Trophoblast cell (in vitro differentiated cells and primary cell): Measurements from ENCODE around the gene CRYBG2.
A peak's percentile ranks its signal among the peaks of the same experiment; 100 is the strongest.

Source experiments
- DNase-seq, 2 donors: peaks; one replicate each; pipeline ENCODE4 v3.0.0-alpha.2; 2016
- H2AFZ ChIP-seq: 2 replicates; pipeline ENCODE4 v1.6.1; 2013; ENCODE audit warnings: low read length, moderate library complexity, mild to moderate bottlenecking; ENCODE audit not compliant: insufficient read depth, poor library complexity
- H2AK5ac ChIP-seq: 2 replicates; pipeline ENCODE4 v1.6.1; 2013; ENCODE audit warnings: mild to moderate bottlenecking, low read length
- H2BK120ac ChIP-seq: 2 replicates; pipeline ENCODE4 v1.6.1; 2013; ENCODE audit warnings: low read length, mild to moderate bottlenecking, moderate library complexity; ENCODE audit not compliant: insufficient read depth, poor library complexity
- H2BK12ac ChIP-seq: 2 replicates; pipeline ENCODE4 v1.6.1; 2013; ENCODE audit warnings: mild to moderate bottlenecking, low read length, moderate library complexity
- H2BK5ac ChIP-seq: 2 replicates; pipeline ENCODE4 v1.6.1; 2013; ENCODE audit warnings: low read length, low read depth, moderate library complexity, mild to moderate bottlenecking; ENCODE audit not compliant: poor library complexity
- H3K14ac ChIP-seq: 2 replicates; pipeline ENCODE4 v1.6.1; 2013; ENCODE audit warnings: mild to moderate bottlenecking, low read length
- H3K18ac ChIP-seq: 2 replicates; pipeline ENCODE4 v1.6.1; 2013; ENCODE audit warnings: mild to moderate bottlenecking, low read length
- H3K23ac ChIP-seq: 2 replicates; pipeline ENCODE4 v1.6.1; 2013; ENCODE audit warnings: low read length
- H3K27ac ChIP-seq: 2 replicates; pipeline ENCODE4 v1.5.1; 2013; ENCODE audit warnings: low read depth, mild to moderate bottlenecking, inconsistent platforms, low read length, moderate library complexity
- H3K27me3 ChIP-seq: 2 replicates; pipeline ENCODE4 v1.6.1; 2013; ENCODE audit warnings: inconsistent platforms, mild to moderate bottlenecking, low read length, moderate library complexity; ENCODE audit not compliant: insufficient read depth
- H3K36me3 ChIP-seq, 2 experiments: 1 replicate in 1 of 2; 2 replicates in 1 of 2; pipeline ENCODE4 v1.6.1; 2013; ENCODE audit warnings: low read length in 2 of 2, mild to moderate bottlenecking in 2 of 2, moderate library complexity in 1 of 2; ENCODE audit not compliant: insufficient read depth in 2 of 2, control insufficient read depth in 1 of 2
- H3K4ac ChIP-seq: 2 replicates; pipeline ENCODE4 v1.6.1; 2013; ENCODE audit warnings: low read depth, mild to moderate bottlenecking, low read length, moderate library complexity
- H3K4me1 ChIP-seq, 2 experiments: 1 replicate in 1 of 2; 2 replicates in 1 of 2; pipeline ENCODE4 v1.6.1; 2013; ENCODE audit warnings: low read length in 2 of 2, mild to moderate bottlenecking in 2 of 2, moderate library complexity in 1 of 2; ENCODE audit not compliant: insufficient read depth in 2 of 2, control insufficient read depth in 1 of 2
- H3K4me2 ChIP-seq: 2 replicates; pipeline ENCODE4 v1.6.1; 2013; ENCODE audit warnings: inconsistent platforms, mild to moderate bottlenecking, low read length, moderate library complexity
- H3K4me3 ChIP-seq: 2 replicates; pipeline ENCODE4 v1.5.1; 2013; ENCODE audit warnings: mild to moderate bottlenecking, low read depth, low read length, inconsistent platforms
- H3K79me1 ChIP-seq: one replicate; pipeline ENCODE4 v1.6.1; 2013; ENCODE audit warnings: low read length
- H3K79me2 ChIP-seq: 2 replicates; pipeline ENCODE4 v1.6.1; 2013; ENCODE audit warnings: low read length, mild to moderate bottlenecking; ENCODE audit not compliant: control insufficient read depth, insufficient read depth, poor library complexity
- H3K9ac ChIP-seq: 2 replicates; pipeline ENCODE4 v1.6.1; 2013; ENCODE audit warnings: mild to moderate bottlenecking, low read length
- H3K9me3 ChIP-seq: 2 replicates; pipeline ENCODE4 v1.6.1; 2013; ENCODE audit warnings: low read depth, mild to moderate bottlenecking, control low read depth, inconsistent platforms, low read length; ENCODE audit not compliant: insufficient read depth
- H4K12ac ChIP-seq: 2 replicates; pipeline ENCODE4 v1.6.1; 2013; ENCODE audit warnings: low read depth, mild to moderate bottlenecking, low read length, moderate library complexity
- H4K8ac ChIP-seq: 2 replicates; pipeline ENCODE4 v1.6.1; 2013; ENCODE audit warnings: low read depth, mild to moderate bottlenecking, low read length, moderate library complexity
- H4K91ac ChIP-seq: one replicate; pipeline ENCODE4 v1.6.1; 2013; ENCODE audit warnings: low read depth, mild to moderate bottlenecking, low read length, moderate library complexity
- WGBS: extraction: QIAGEN DNeasy Blood & Tissue Kit; methylation state at CpG from one replicate; pipeline ENCODE4 v1.1.7; 2013; ENCODE audit warnings: missing lambda C conversion rate; ENCODE audit not compliant: insufficient read length, insufficient coverage; ENCODE audit errors: extremely low coverage; 5-methylcytosine and 5-hydroxymethylcytosine counted together

CRYBG2 gene

GRCh38 chr1:26281091-26281958, 72.6 kb downstream of the CRYBG2 start:
- Histone ChIP-seq H3K18ac (peak overlapping the region; percentile 15), H4K12ac (no peak overlapping the region), H3K9me3 (peaks cover 4% of the 10 kb centered on the region)

GRCh38 chr1:26280333-26281042, 73.4 kb downstream of the CRYBG2 start:
- H4K8ac ChIP-seq: peak overlapping the region; percentile 71
- H3K79me1 ChIP-seq: peaks cover 5% of the 10 kb centered on the region
- peak overlapping the region; percentile 32 for H4K12ac ChIP-seq
- H2BK120ac ChIP-seq: no peak overlapping the region
- H3K23ac ChIP-seq: no peak overlapping the region
- peak overlapping the region; percentile 68 for H3K18ac ChIP-seq
- peak overlapping the region; percentile 75 for H4K91ac ChIP-seq
- peak overlapping the region; percentile 75 for H3K9ac ChIP-seq
- no peak for DNase-seq
- peaks cover 4% of the 10 kb centered on the region for H3K79me2 ChIP-seq
- peaks cover 17 to 38% of the 10 kb centered on the region in 2 experiments for H3K4me1 ChIP-seq
- H3K4me2 ChIP-seq: peak overlapping the region; percentile 70
- peak overlapping the region; percentile 91 for H3K4me3 ChIP-seq
- no peak overlapping the region for H2AFZ ChIP-seq
- H2BK12ac ChIP-seq: no peak overlapping the region
- peak overlapping the region; percentile 41 for H3K4ac ChIP-seq
- H3K14ac ChIP-seq: peak overlapping the region; percentile 83
- H2AK5ac ChIP-seq: peak overlapping the region; percentile 21
- peak overlapping the region; percentile 52 for H2BK5ac ChIP-seq
- no CpG with 5 or more reads among the region's 20 CpGs for WGBS
- H3K27ac ChIP-seq: peak overlapping the region; percentile 63
- no peaks in the 10 kb centered on the region for H3K27me3 ChIP-seq
- peaks cover 37 to 38% of the 10 kb centered on the region in 2 experiments for H3K36me3 ChIP-seq
- peaks cover 4% of the 10 kb centered on the region for H3K9me3 ChIP-seq

More at GRCh38 chr1:26281091-26281958, 72.6 kb downstream of the CRYBG2 start:
- Histone ChIP-seq H3K27ac (no peak overlapping the region), H3K9ac (peak overlapping the region; percentile 19), H4K8ac (no peak overlapping the region), H2BK120ac (no peak overlapping the region), H3K14ac (no peak overlapping the region), H3K79me2 (peaks cover 4% of the 10 kb centered on the region), H3K4me3 (peak overlapping the region; percentile 14), H3K27me3 (no peaks in the 10 kb centered on the region), H2BK12ac (no peak overlapping the region), H3K4ac (no peak overlapping the region), H3K79me1 (peaks cover 5% of the 10 kb centered on the region), H2AK5ac (no peak overlapping the region), H4K91ac (no peak overlapping the region), H3K23ac (no peak overlapping the region), H3K36me3 (peaks cover 34 to 35% of the 10 kb centered on the region in 2 experiments), H3K4me2 (peak overlapping the region; percentile 10), H3K4me1 (peaks cover 17 to 36% of the 10 kb centered on the region in 2 experiments), H2AFZ (no peak overlapping the region), H2BK5ac (no peak overlapping the region)
- WGBS: no CpG with 5 or more reads among the region's 5 CpGs
- DNase-seq: peak in 1 of 2 donors; percentile 51

- Histone ChIP-seq H4K8ac (peak within 1 kb of the TSS; percentile 71), H3K79me1 (peaks cover 5% of the 10 kb centered on the region), H3K18ac (peak within 1 kb of the TSS; percentile 68), H2BK12ac (no peak within 1 kb of the TSS), H3K9me3 (peaks cover 4% of the 10 kb centered on the region), H2AFZ (peak within 1 kb of the TSS; percentile 24), H3K23ac (no peak within 1 kb of the TSS), H3K4me1 (peaks cover 17 to 35% of the 10 kb centered on the region in 2 experiments), H2AK5ac (peak within 1 kb of the TSS; percentile 21), H3K14ac (peak within 1 kb of the TSS; percentile 83), H4K12ac (peak within 1 kb of the TSS; percentile 32), H3K27me3 (no peaks in the 10 kb centered on the region), H3K36me3 (peaks cover 36 to 39% of the 10 kb centered on the region in 2 experiments), H3K79me2 (peaks cover 4% of the 10 kb centered on the region), H3K27ac (peak within 1 kb of the TSS; percentile 63), H2BK120ac (no peak within 1 kb of the TSS), H3K4me3 (peak within 1 kb of the TSS; percentile 91), H4K91ac (peak within 1 kb of the TSS; percentile 75), H3K9ac (peak within 1 kb of the TSS; percentile 75), H3K4ac (peak within 1 kb of the TSS; percentile 41), H3K4me2 (peak within 1 kb of the TSS; percentile 70), H2BK5ac (peak within 1 kb of the TSS; percentile 52)
- peak; percentile 81 to 86 for DNase-seq
- no CpG with 5 or more reads among the region's 66 CpGs for WGBS
Measured at GRCh38 chr1:26279456-26280332, 74.2 kb downstream of the CRYBG2 start, which contains the start of gene SH3BGRL3. Gene SH3BGRL3, plus strand, starts transcription at chr1:26280086. Its CDS starts 70 bp downstream, at chr1:26280156.
